UCSD-AML1 (cell line): ENCODE measurements around the gene IRGQ.
"Not testable (repeated sequence)": the region's sequence is repeated elsewhere in the genome, so short reads cannot be mapped to it uniquely, and the experiment has no call there.

Source experiments
- DNase-seq: peaks from one replicate; lab custom pipeline; 2025; ENCODE audit not compliant: unreplicated experiment; lab: John Stamatoyannopoulos, UW

IRGQ gene

GRCh38 chr19:43598445-43599240, 2.7 kb upstream of the IRGQ start:
- no peak for DNase-seq

- DNase-seq: no peak
Observed at GRCh38 chr19:43597876-43598275, 1.9 kb upstream of the IRGQ start.

- DNase-seq: peak; percentile 18
Observed at GRCh38 chr19:43596842-43597461, 1.0 kb upstream of the IRGQ start.

DNA sequence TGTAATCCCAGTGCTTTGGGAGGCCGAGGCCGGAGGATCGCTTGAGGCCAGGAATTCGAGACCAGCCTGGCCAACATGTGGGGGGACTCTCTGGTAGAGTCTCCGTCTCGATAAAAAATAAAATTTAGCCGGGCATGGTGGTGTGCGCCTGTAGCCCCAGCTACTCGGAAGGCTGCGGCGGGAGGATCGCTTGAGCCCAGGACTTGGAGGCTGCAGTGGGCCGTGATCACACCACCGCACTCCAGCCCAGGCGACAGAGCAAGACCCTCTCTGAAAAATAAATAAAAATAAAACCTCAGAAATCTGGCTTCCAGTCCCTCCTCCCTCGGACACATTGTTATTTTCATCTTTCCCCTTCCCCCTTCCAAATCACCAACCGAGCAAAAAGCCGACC, 332 bp downstream of the IRGQ start:
- DNase-seq: no peak

GRCh38 chr19:43594710-43595604, 977 bp downstream of the IRGQ start:
- peak; percentile 78 for DNase-seq

GRCh38 chr19:43594081-43594697, 1.7 kb downstream of the IRGQ start:
- no peak for DNase-seq

DNA sequence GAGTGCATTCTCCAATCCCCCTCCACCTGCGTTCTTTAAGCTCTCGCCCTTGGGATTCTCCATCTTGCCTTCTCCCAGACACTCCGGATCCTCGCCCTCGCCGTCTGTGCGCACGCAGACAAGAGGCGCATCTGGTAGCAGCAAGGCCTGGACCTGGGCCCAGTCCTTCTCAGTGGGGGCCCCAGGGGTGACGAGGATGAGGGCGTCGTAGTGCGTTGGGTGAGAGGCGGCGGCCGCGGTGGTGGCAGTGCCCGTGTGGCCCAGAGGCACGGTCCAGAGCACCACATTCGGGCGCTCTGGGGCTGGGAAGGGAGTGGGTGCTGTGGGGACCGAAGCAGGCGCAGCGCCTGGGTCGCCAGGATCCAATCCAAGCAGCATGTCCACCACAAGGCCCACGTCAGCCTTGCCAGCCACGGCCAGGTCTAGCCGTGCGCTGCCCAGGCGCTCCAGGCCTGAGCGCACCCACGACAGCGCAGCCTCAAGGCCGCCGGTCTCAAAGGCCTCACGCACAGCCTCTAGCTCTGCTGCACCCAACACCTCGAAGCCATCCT, 3.1 kb downstream of the IRGQ start:
- DNase-seq: no peak

GRCh38 chr19:43591904-43592772, 3.8 kb downstream of the IRGQ start:
- DNase-seq: no peak

DNA sequence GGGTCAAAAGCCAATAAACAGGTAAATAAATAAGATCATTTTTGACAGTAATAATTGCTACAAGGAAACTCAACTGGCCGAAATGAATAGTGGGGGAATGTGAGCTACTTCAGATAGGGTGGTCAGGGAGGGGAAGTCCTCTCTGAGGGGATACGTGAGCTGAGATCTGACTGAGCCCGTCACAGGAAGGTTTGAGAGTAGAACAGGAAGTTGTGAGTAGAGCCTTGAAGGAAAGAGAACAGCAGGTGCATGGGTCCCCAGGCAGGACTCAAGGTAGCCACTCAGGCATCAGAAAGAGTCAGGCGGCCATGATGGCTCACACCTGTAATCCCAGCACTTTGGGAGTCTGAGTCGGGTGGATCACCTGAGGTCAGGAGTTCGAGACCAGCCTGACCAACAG, 6.3 kb downstream of the IRGQ start:
- DNase-seq: no peak

GRCh38 chr19:43589277-43589676, 6.7 kb downstream of the IRGQ start:
- no peak for DNase-seq

DNA sequence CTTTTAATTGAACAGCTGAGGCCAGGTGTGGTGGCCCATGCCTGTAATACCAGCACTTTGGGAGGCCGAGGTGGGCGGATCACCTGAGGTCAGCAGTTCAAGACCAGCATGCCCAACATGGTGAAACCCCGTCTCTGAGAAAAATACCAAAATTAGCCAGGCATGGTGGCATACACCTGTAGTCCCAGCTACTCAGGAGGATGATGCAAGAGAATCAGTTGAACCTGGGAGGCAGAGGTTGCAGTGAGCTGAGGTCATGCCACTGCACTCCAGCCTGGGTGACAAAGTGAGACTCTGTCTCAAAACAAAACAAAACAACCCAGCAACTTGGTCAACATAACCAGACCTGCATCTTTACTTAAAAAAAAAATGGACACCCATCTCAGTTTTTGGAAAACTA, 8.9 kb downstream of the IRGQ start:
- DNase-seq: not testable (repeated sequence)

GRCh38 chr19:43586346-43586745, 9.6 kb downstream of the IRGQ start:
- DNase-seq: no peak

DNA sequence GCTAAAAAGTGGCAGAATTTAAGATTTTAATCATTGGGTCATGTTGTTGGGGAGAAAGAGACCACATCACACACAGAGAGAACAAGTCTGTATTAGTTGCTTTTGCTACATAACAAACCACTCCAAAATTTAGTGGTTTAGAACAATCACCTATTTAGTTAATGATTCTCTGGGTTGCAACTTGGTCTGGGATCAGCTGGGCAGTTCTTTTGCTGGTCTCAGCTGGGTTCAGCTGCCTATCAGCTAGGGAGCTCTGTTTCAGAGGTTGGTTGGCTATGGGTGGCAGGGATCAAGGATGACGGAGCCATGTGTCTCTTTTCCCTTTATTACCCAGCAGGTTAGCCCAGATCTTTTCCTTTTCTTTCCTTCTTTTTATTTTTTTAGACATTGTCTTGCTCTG, 11.4 kb downstream of the IRGQ start:
- no peak for DNase-seq

DNA sequence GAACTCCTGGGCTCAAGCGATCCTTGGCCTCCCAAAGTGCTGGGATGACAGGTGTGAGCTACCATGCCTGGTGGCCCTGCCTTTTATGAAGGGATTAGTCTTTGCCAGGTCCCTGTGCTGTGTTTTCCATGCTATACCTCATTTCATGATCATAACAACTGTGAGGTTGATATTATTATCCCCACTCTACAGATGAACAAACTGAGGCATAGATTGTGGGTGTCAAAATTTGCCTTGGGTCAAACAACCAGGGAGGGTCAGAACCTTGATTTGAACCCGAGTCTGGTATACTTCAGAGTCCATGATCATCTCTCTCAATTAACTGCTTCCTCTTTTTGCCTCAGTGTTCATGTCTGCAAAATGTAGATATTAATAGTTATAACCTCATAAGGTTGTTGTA, 13.4 kb downstream of the IRGQ start:
- DNase-seq: no peak

DNA sequence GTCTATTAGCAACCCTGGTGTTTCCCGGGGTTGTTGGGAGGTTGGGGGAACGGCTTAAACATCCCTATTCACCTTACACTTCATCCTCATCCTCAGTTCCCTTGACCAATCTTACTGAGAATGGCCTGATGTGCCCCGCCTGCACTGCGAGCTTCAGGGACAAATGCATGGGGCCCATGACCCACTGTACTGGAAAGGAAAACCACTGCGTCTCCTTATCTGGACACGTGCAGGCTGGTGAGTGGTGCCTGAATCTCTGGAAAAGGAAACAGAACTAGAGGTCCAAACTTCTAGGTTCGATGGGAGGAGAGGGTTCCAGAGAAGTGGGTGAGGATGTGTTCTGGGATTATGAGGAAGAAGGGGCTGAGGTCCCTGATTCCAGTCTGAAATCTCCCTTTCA, 14.5 kb downstream of the IRGQ start:
- DNase-seq: peak; percentile 15

- DNase-seq: no peak
Observed at GRCh38 chr19:43578787-43579186, 17.1 kb downstream of the IRGQ start.

- DNase-seq: no peak
Observed at GRCh38 chr19:43575955-43576878, 19.7 kb downstream of the IRGQ start.

DNA sequence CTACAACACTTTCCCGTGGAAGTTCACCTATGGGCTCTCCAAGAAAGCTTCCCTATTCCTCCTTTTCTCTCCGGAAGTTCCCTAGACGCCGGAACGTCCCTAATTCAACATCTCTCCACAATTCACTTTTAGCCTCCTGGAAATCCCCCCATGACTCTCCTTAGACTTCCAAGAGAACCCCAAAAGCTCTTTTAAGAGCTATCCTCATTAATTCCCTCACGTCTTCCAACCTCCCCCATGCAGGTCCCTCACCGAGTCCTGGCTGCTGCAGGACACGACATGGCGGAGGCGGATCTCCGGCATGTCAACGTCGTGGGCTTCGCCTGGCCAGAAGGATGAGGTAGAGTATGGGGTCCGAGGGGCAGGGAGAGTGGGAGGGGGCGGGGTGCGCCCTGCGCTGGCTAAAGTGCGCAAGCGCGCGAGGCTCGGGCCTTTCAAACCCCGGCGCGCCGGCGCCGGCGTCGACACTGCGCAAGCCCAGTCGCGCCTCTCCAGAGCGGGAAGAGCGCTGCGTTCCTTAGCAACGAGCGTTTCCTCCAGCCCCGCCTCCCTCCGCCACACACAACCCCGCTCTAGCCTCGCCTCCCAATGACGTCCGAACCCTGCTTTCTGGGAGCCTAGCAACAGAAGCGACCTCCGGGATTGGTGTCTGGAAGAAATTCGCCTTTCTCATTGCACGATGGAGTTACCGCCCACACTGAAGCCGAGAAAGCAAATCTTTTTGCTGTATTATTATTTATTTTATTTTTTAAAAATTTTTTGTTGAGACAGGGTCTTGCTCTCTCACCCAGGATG, 20.6 kb downstream of the IRGQ start, which contains the start of the genes PINLYP and XRCC1:
Gene PINLYP (plus strand): TSS at position 646 of the 795 bp plus-strand sequence. CDS start 1,391 bp downstream, outside the sequence.
Gene XRCC1 (minus strand): TSS at position 372 of the 795 bp plus-strand sequence. CDS start 69 bp downstream, at position 303.
- peak; percentile 98 for DNase-seq
